Medulla oblongata (tissue), 1 donor: ENCODE results near the gene PTPN12.
A peak's percentile ranks its signal among the peaks of the same experiment; 100 is the strongest.
"Not testable (repeated sequence)": the region's sequence is repeated elsewhere in the genome, so short reads cannot be mapped to it uniquely, and the experiment has no call there.

Experiments used
- DNase-seq: peaks from one replicate; pipeline ENCODE4 v3.0.0-alpha.2; 2015; ENCODE audit errors: extremely low spot score

The PTPN12 gene

DNA sequence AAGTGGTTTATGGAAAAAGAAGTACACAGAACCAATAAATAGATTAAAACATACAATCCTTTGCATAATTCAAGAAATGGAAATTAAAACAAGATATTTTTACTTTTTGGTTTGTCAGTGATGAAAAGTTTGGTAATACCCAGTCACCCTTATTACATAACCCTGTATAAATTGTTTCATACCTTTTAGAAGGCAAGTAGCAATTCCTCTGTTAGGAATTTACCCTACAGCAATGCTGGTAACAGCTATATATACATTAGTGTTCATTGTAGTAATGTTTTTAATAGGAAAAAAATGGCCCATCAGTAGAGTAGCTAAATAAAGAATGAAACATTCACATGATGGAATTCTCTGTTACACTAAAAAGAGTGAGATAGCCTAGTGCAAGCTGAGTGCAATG is 42.7 kb downstream of the PTPN12 start:
- DNase-seq: no peak

DNA sequence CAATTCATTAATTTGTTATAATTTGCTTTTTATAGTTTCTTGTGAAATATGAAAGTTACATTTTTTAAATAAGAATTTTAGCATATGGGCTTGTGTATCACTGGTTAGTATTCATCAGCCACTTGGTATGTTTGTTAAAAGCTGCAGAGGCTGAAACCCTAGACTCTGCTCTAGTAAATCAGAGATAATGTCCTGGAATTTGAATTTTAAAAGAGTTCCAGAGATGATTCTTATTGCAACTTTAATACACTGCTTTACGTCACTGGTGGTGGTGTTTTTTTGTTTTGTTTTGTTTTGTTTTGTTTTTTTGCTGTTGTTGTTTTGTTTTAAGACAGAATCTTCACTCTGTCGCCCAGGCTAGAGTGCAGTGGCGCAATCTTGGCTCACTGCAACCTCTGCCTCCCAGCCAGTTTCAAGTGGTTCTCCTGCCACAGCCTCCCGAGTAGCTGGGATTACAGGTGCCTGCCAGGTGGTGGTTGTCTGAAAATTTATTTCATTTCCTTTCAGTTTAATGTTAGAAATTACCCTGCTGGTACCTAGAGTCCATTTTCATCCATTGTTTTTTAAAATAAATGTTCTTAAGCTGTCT is 43.8 kb downstream of the PTPN12 start:
- no peak for DNase-seq

DNA sequence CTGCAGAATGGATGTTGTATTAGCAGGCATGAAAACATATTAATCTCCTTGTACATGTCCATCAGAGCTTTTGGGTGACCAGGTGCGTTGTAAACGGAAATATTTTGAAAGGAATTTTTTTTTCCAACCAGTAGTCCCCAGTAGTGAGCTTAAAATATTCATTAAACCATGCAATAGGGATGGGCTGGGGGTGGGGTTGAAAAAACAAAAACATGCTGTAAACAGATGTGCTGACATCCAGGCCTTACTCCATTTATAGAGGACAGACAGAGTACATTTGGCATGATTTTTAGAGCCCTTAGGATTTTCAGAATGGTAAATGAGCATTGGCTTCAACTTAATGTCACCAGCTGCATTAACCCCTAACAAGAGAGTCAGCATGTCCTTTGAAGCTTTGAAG is 50.2 kb downstream of the PTPN12 start:
- no peak for DNase-seq

DNA sequence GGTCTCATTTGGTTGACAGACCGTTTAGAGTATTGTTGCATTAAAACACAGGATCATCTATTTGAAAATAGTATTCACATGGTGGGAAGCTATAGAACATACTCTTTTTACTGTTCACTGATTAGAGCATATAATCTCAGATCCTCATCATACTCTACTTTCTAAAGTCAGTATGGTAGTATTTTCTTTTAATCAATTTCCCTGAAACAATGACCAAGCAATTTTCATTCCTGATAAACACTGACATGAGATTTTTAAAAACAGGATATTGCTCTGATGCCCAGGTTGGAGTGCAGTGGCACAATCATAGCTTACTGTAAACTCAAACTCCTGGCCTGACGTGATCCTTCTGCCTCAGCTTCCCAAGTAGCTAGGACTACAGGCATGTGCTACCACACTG is 63.9 kb downstream of the PTPN12 start:
- no peak for DNase-seq

DNA sequence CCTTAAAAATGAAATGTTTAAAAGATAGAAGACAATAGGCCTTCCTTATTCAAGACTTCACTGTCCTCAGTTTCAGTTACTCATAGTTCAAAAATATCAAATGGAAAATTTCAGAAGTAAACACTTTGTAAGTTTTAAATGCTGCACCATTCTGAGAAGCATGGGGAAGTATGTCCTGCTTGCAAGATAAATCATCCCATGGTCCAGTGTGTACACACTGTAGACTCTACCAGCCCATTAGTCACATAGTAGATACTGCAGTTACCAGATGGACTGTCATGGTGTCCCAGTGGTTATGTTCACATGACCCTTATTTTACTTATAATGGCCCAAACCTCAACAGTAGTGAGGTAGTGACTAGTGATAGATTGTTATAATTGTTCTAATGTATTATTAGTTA is 69.5 kb downstream of the PTPN12 start:
- DNase-seq: no peak

DNA sequence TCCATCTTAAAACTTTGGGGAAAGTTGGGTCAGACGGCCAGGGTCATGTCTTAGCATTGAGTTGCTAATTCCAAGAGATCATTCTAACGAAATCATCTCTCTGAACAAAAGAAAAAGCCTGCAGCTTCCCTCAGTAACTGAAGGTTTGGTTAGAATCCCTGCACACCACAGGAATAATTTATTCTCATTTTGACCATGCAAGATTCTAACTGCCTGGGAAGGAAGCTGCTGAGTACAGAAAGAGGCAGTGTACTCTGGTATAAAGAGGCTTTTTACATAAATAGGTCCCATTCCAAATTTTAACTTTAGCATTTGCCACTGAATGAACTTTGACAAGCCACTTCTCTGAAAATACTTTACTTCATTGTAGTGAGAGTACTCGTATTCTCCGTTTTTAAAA is 82.2 kb downstream of the PTPN12 start:
- peak; percentile 31 for DNase-seq

DNA sequence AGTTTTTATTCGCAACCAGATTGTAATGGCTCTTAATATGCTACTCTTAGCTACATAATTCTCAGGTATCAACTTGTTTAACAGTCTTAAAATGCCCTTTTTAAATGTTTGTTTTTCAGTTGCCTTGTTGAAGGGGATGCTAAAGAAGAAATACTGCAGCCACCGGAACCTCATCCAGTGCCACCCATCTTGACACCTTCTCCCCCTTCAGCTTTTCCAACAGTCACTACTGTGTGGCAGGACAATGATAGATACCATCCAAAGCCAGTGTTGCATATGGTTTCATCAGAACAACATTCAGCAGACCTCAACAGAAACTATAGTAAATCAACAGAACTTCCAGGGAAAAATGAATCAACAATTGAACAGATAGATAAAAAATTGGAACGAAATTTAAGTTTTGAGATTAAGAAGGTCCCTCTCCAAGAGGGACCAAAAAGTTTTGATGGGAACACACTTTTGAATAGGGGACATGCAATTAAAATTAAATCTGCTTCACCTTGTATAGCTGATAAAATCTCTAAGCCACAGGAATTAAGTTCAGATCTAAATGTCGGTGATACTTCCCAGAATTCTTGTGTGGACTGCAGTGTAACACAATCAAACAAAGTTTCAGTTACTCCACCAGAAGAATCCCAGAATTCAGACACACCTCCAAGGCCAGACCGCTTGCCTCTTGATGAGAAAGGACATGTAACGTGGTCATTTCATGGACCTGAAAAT is 89.7 kb downstream of the PTPN12 start:
- DNase-seq: no peak

DNA sequence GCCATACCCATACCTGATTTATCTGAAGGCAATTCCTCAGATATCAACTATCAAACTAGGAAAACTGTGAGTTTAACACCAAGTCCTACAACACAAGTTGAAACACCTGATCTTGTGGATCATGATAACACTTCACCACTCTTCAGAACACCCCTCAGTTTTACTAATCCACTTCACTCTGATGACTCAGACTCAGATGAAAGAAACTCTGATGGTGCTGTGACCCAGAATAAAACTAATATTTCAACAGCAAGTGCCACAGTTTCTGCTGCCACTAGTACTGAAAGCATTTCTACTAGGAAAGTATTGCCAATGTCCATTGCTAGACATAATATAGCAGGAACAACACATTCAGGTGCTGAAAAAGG is 90.2 kb downstream of the PTPN12 start:
- no peak for DNase-seq

DNA sequence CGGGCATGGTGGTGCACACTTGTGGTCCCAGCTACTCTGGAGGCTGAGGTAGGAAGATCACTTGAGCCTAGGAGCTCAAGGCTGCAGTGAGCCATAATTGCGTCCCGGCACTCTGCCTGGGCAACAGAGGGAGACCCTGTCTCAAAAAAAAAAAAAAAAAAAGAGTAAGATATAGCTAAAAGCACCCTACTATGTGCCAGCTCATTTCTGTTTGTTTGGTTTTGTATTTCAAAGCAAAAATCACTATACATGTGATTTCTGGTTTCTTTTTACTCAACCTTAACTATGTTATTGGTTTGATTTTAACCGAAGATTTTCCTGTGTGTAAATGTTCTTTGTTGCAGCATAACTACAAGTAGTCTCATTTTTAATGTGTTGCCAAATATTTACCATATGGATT is 92.7 kb downstream of the PTPN12 start:
- no peak for DNase-seq

DNA sequence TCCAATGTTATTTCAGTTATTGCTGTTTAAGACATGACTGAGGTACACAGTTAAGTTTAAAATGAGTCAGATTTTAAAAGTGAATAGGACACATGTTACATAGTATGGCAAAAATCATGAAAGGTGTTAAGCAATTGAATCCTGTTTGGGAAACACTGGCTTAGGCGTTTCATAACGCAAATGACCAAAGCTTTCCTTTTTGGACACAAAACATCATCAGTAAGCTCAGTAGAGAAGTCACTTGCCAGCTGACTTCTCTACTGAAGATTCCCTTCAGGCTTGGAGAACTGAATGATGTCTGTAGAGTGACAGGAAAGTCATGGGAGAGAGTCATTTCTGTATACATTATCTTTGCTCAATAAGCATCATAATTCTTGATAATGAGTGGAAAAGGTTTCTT is 94.7 kb downstream of the PTPN12 start:
- DNase-seq: no peak

DNA sequence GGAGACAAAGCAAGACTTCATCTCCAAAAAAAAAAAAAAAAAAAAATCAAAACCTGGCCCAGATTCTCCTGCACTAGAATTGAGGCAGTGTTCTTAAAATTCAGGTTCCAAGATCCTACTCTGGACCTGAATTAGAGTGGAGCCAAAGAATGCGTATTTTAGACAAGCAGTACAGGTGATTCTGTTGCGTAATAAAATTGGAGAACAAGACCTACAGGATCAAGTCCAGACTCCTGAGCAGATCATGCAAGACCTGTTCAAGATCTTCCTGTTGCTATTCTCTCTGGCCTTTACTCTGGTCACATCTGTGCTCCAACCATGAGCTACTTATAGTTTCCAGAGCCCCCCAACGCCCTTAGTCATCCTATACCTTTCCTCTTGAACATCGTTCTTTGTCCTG is 107.7 kb downstream of the PTPN12 start:
- no peak for DNase-seq

DNA sequence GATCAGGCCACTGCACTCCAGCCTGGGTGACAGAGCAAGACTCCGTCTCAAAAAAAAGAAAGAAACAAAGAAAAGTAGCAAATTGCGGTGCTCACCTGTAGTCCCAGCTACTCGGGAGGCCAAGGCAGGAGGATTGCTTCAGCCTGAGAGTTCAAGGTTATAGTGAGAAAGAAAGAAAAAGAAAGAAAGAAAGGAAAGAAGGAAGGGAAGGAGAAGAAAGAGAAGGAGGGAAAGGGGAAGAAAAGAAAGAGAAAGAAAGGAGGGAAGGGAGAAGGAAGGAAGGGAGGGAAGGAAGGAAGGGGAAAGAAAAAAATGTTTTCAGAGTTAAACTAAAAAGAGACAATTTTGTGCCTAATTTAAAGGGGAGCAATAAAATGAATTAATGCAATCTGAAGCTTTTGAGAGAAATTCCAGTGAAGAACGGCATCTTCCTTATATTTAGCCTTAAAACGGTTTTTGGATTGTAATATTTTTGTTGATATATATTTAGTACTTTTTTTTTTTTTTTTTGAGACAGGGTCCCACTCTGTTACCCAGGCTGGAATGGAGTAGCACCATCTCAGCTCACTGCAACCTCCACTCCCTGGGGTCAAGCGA is 111.7 kb downstream of the PTPN12 start:
- no peak for DNase-seq

DNA sequence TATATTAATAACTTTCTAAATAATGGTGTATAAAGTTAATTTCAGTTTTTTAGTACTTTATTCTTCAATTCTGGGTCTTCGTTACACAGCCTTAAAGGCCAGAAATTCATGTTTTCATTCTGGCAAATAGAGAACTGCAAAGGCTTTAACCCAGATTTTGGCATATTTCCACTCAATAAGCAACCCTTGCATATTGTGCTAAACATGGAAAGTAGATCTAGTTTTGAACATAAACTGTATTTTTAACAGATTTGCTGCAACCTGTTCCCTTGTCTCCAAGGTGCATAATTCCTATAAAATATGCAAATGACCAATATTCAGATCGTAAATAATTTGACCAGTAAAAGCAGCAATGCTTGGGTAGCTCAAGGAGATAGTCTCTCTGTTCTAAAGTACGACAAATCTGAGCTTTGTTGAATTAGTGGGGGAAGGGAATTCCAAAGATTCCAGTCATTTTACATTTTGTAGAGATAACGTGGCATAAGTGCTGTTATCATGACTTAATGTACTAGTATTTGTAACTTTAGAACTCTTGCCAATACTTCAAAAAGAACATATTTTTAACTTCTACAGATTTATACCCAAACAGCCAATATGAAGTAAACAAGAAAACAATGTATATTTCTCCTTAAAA is 112.7 kb downstream of the PTPN12 start:
- no peak for DNase-seq

DNA sequence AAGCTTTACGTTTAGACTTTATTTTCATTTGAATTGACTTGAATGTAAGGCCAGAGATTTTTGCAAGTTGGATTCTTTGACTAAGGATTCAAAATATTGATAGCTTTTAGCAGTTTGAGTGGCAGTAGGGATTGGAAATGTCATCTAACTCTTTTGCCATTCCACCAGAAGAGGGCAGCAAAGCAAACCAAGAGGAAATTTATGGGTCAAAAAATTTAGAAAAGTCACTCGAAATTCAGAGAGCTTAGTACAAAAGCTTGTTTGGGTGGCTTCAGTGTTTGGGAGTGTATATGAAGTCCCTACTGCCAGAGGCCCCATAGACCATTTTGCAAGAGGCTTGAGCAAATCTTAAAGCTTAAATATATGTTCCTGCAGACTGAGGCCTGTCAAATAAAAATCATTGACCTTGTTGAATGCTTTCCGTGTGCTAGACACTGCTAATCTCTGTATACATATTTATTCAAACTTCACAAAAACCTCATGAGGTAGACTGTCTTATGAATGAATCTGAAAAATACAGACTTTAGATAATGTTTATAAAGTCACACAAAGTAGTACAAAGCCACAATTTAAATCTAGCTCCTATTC is 114.6 kb downstream of the PTPN12 start:
- peak; percentile 70 for DNase-seq

DNA sequence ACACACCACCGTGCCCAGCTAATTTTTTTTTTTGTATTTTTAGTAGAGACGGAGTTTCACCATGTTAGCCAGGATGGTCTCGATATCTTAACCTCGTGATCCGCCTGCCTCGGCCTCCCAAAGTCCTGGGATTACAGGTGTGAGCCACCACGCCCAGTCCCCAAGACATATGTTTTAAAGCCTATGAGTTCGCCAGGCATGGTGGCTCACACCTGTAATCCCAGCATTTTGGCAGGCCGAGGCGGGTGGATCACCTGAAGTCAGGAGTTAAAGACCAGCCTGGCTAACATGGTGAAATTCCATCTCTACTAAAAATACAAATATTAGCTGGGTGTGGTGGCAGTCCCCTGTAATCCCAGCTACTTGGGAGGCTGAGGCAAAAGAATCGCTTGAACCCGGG is 115.7 kb downstream of the PTPN12 start:
- DNase-seq: not testable (repeated sequence)

DNA sequence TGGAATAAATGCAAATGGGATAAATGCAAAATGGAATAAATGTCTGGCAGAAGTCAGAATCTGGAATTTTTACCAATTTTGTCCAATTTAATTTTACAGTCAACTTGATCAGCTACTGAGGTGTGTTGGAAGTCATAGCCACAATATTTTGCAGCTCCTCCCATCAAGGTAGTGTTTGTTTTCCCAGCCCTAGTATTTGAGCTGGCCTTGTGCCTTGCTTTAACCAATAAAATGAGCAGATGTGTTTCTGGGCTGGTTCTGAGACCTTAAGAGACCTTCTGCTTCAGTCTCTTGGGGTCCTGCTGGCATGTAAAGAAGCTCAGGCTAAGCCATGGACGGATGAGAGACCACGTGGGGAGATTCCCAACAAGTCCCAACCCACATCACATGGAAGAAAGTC is 116.5 kb downstream of the PTPN12 start:
- no peak for DNase-seq

DNA sequence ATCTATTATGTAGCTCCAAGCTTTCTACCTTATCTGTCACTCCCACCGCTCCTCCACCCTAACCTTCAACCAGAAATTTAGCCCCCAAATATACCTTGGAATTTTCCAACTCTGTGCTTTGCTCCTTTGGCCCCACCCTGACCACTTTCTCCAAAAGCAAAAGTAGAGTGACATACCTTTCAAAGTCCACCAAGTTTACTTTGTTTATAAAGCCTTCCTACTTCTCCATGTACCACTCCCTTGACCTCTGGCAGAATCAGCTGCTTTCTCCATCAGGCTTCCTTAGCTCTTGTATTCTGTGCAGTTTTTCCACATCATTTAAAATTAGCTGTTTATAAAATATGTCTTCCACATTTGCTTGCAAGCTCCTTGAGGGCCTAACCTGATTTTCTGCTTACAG is 118.3 kb downstream of the PTPN12 start:
- no peak for DNase-seq

DNA sequence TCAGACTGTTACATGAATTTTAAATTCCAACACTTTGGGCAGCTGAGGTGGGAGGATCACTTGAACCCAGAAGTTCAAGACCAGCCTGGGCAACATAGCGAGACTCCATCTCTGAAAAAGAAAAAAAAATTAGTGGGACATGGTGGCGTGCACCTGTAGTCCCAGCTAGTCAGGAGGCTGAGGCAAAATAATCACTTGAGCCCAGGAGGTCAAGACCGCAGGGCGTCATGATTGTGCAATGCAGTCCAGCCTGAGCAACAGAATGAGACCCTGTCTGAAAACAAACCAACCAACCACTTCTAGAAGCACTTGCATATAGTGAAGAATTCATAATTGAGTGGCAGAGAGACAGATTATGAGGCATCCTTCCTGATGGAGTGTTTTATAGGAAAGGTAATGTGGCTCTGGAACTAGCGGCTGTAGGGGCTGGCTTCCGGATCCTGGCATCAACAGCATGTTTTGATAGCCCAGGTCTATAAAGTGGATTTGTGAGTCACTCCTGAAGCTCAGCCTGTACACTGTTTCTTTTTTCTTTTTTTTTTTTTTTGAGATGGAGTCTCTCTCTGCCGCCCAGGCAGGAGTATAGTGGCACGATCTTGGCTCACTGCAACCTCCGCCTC is 118.9 kb downstream of the PTPN12 start:
- no peak for DNase-seq

DNA sequence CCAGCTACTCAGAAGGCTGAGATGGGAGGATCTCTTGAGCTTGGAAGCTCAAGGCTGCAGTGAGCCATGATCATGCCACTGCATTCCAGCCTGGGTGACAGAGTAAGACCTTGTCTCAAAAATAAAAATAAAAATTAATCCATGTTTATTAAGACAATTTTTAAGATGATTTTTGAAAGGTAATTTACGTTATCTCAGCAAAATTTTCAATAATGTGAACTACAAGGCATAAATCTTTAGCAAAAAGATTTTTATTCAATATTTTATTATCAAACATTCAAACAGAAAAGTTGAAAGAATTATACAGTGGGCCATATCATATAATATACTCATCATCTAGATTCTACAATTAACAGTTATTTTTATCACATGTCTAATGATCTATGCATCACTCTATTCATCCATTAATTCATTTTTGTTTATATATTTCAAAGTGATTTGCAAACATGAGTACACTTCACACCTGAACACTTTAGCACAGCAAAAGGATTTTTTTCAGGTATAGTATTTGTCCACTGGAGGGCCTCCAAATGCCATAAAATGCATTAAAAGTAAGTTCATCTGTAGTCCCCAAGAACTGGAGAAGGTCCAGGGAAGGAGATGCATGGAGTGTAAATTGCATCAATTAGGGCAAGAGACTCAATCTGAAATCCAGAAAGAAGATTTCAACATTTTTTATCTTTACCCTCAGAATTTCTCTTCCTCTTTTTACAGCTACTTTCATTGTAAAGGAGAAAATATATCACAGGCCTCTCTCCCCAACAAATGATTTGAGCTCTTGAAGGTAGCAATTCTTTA is 120.5 kb downstream of the PTPN12 start:
- peak; percentile 67 for DNase-seq

DNA sequence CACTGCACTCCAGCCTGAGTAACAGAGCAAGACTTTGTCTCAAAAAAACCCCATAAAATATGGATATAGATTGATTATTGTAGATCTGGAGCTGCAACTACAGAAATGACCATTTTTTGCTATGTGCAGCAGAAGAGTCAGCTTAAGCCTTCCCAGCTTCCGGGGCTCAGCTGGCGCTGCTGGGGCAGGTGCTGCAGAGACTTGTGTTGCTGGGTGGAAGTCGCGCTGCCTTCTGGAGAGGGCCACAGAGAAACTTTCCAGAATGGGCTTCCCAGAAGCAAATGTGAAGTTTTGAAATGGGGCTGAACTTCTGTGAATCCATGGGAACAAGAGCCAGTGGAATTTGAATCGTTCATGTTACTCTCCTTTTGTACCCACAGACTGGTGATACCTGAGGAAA is 121.8 kb downstream of the PTPN12 start:
- no peak for DNase-seq

DNA sequence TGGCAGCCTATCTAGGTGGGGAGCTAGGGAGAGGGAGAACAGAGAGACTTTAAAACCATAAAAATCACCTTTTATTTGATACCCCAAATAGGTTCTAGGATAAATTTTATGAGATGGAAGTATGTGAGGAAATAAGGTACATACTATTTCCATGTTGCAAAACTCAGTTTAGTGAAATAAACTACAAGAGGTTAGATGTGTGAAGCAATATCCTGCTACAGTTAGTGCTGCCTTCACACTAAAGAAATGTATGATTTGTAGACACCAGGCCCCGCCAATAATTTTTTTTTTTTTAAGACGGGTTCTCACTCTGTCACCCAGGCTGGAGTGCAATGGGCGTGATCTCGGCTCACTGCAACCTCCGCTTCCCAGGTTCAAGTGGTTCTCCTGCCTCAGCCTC is 124.7 kb downstream of the PTPN12 start:
- no peak for DNase-seq
